Keratinocyte (primary cell): ENCODE results near the gene UBE2I. TPM values are rescaled to one million over a fixed set of nuclear protein-coding genes. Genes with fewer than 3 reads are reported as not detected.

ENCODE experiments used
- DNase-seq: peaks from one replicate; pipeline ENCODE4 v3.0.0-alpha.2; 2011; ENCODE audit warnings: low read depth, missing footprints, low spot score
- FAIRE-seq: peaks from 2 replicates; lab custom pipeline; 2011; peaks lifted over from hg19 to GRCh38; lab: Jason Lieb, UNC
- H2AFZ ChIP-seq: 2 replicates; pipeline ENCODE4 v1.6.0; 2012; ENCODE audit warnings: low read length, control low read depth, inconsistent platforms; ENCODE audit not compliant: control insufficient read depth
- H3K27ac ChIP-seq: 2 replicates; pipeline ENCODE4 v1.5.1; 2011; ENCODE audit warnings: low read length; ENCODE audit not compliant: control insufficient read depth, insufficient read depth
- H3K27me3 ChIP-seq: 3 replicates; pipeline ENCODE4 v1.6.0; 2011; ENCODE audit warnings: low read length; ENCODE audit not compliant: control insufficient read depth, insufficient read depth; ENCODE audit errors: extremely low read depth
- H3K36me3 ChIP-seq, 2 experiments: 2 replicates in 1 of 2; 3 replicates in 1 of 2; pipeline ENCODE4 v1.5.1; 2011; ENCODE audit warnings: low read length in 2 of 2, mild to moderate bottlenecking in 1 of 2; ENCODE audit not compliant: control insufficient read depth in 2 of 2, insufficient read depth in 2 of 2; ENCODE audit errors: extremely low read depth in 1 of 2
- H3K4me1 ChIP-seq: 3 replicates; pipeline ENCODE4 v1.5.1; 2011; ENCODE audit warnings: low read length; ENCODE audit not compliant: control insufficient read depth, insufficient read depth; ENCODE audit errors: extremely low read depth
- H3K4me2 ChIP-seq: 3 replicates; pipeline ENCODE4 v1.6.0; 2011; ENCODE audit warnings: low read depth, low read length; ENCODE audit not compliant: control insufficient read depth, insufficient read depth; ENCODE audit errors: extremely low read depth
- H3K4me3 ChIP-seq, 3 experiments: fragments of 200-600 bp in 1 of 3; sonication (generic) in 1 of 3; 2 replicates in 2 of 3; 3 replicates in 1 of 3; pipeline ENCODE4 v1.5.1; 2011 to 2016; ENCODE audit warnings: low read length in 3 of 3, mild to moderate bottlenecking in 3 of 3, control low read depth in 2 of 3, inconsistent platforms in 1 of 3, low read depth in 1 of 3, mixed read lengths in 1 of 3, mixed run types in 1 of 3, moderate library complexity in 1 of 3; ENCODE audit not compliant: control insufficient read depth in 2 of 3, insufficient read depth in 2 of 3; ENCODE audit errors: extremely low read depth in 1 of 3
- H3K79me2 ChIP-seq: 2 replicates; pipeline ENCODE4 v1.6.0; 2012; ENCODE audit warnings: low read length; ENCODE audit not compliant: control insufficient read depth, insufficient read depth
- H3K9ac ChIP-seq: 3 replicates; pipeline ENCODE4 v1.6.0; 2011; ENCODE audit warnings: low read length; ENCODE audit not compliant: control insufficient read depth, insufficient read depth; ENCODE audit errors: extremely low read depth
- H3K9me1 ChIP-seq: 3 replicates; pipeline ENCODE4 v1.6.0; 2011; ENCODE audit warnings: low read length; ENCODE audit not compliant: control insufficient read depth, insufficient read depth; ENCODE audit errors: extremely low read depth
- H3K9me3 ChIP-seq: 2 replicates; pipeline ENCODE4 v1.5.1; 2012; ENCODE audit warnings: low read depth, low read length; ENCODE audit not compliant: control insufficient read depth
- H4K20me1 ChIP-seq: 3 replicates; pipeline ENCODE4 v1.6.0; 2011; ENCODE audit warnings: low read length; ENCODE audit not compliant: control insufficient read depth, insufficient read depth; ENCODE audit errors: extremely low read depth
- CTCF ChIP-seq, 3 experiments: IDR thresholded peaks in 1 of 3; conservative IDR thresholded peaks in 1 of 3; optimal IDR thresholded peaks in 1 of 3; 2 replicates in 2 of 3; 3 replicates in 1 of 3; pipeline versions ENCODE3 to v1.5.1; 2011; ENCODE audit warnings: low read length in 3 of 3, mild to moderate bottlenecking in 3 of 3, moderate library complexity in 2 of 3, control low read depth in 1 of 3, inconsistent platforms in 1 of 3; ENCODE audit not compliant: insufficient read depth in 2 of 3; ENCODE audit errors: extremely low read depth in 1 of 3
- EZH2 ChIP-seq: IDR thresholded peaks from one replicate; pipeline ENCODE4 v1.6.1; 2012; ENCODE audit warnings: inconsistent platforms, mild to moderate bottlenecking, low read length, moderate library complexity
- dilution Hi-C: fragments of 300-500 bp; cut with MboI; formaldehyde crosslinking; loops from one replicate; pipeline ENCODE4 v1.7.0; 2020; ENCODE audit warnings: low sequenced_read_pairs; ENCODE audit not compliant: extremely low pct_ligation_motif_present
- polyA minus RNA-seq, 3 experiments: library from RNA; depleted of rRNA, polyadenylated mRNA; stranded (reverse); fragments of >200 nt; gene quantifications; 1 replicate in 1 of 3; 2 replicates in 1 of 3; 3 replicates in 1 of 3; pipeline ENCODE4 v1.2.3, GENCODE V29; 2011
- polyA plus RNA-seq, 5 experiments: library from polyadenylated mRNA; depleted of rRNA in 3 of 5; stranded (reverse) in 3 of 5; stranded (forward) in 1 of 5; unstranded in 1 of 5; fragments of >200 nt; gene quantifications; 1 replicate in 1 of 5; 2 replicates in 3 of 5; 3 replicates in 1 of 5; pipeline versions ENCODE4 v1.2.1 to v1.2.3, GENCODE V29; 2011 to 2012; ENCODE audit warnings: missing spikeins in 2 of 5, low read depth in 1 of 5, low replicate concordance in 1 of 5

The UBE2I gene
- polyA plus RNA-seq (72.8 to 157 TPM (median 139 TPM) in 3 replicates), polyA minus RNA-seq (37.7 to 67.5 TPM (median 54.1 TPM) in 3 replicates)
- polyA plus RNA-seq (2011; ENCODE audit: low read depth) = 332 TPM
- 136 and 183 TPM in 2 replicates for polyA plus RNA-seq (2011; cell fraction: cytosol; rRNA removed)
- 107 and 113 TPM in 2 replicates for polyA plus RNA-seq (2011; cell fraction: nucleus; rRNA removed)
- polyA plus RNA-seq (2012; ENCODE audit: low replicate concordance) = 109 and 116 TPM in 2 replicates
- 50.6 TPM for polyA minus RNA-seq (2011; cell fraction: cytosol; rRNA and poly(A)+ RNA removed)
- 25.5 and 46.0 TPM in 2 replicates for polyA minus RNA-seq (2011; cell fraction: nucleus; rRNA and poly(A)+ RNA removed)

GRCh38 chr16:1308977-1309885, at the start of gene UBE2I:
UBE2I (plus strand) TSS chr16:1309636; CDS start chr16:1314031, 4,395 bp downstream.
- Histone ChIP-seq H3K27me3 (no peaks in the 10 kb centered on the region), H3K27ac (peak within 1 kb of the TSS; percentile 99), H3K9ac (peak within 1 kb of the TSS; percentile 100), H3K4me2 (peak within 1 kb of the TSS; percentile 85), H3K9me3 (no peaks in the 10 kb centered on the region), H4K20me1 (peaks cover 34% of the 10 kb centered on the region), H3K4me1 (peaks cover 16% of the 10 kb centered on the region), H3K79me2 (peaks cover 45% of the 10 kb centered on the region), H2AFZ (peak within 1 kb of the TSS; percentile 98), H3K9me1 (no peaks in the 10 kb centered on the region), H3K4me3 (peak within 1 kb of the TSS; percentile 79 to 90 (median 89)), H3K36me3 (peaks cover 4 to 16% of the 10 kb centered on the region in 2 experiments)
- FAIRE-seq (peak; percentile 58), DNase-seq (peak; percentile 84)
- dilution Hi-C loops = no loop called here
- TF ChIP-seq EZH2 = no peak
- TF ChIP-seq CTCF (optimal IDR thresholded peaks at IDR 0.05 in 1 of 3, IDR thresholded peaks at IDR 0.05 in 1 of 3, conservative IDR thresholded peaks at IDR 0.05 in 1 of 3; ENCODE audit: extremely low read depth in 1 of 3, insufficient read depth in 2 of 3, low read length in 3 of 3) = no peak

- Histone ChIP-seq H3K9me3 (peaks cover 1% of the 10 kb centered on the region), H4K20me1 (no peaks in the 10 kb centered on the region), H3K79me2 (no peaks in the 10 kb centered on the region), H2AFZ (no peak overlapping the region), H3K27ac (no peak overlapping the region), H3K4me2 (no peak overlapping the region), H3K4me3 (no peak overlapping the region), H3K36me3 (no peaks in the 10 kb centered on the region), H3K4me1 (no peaks in the 10 kb centered on the region), H3K9ac (no peak overlapping the region), H3K27me3 (peaks cover 47% of the 10 kb centered on the region), H3K9me1 (no peaks in the 10 kb centered on the region)
- TF ChIP-seq EZH2 (no peak), CTCF (optimal IDR thresholded peaks at IDR 0.05 in 1 of 3, IDR thresholded peaks at IDR 0.05 in 1 of 3, conservative IDR thresholded peaks at IDR 0.05 in 1 of 3; ENCODE audit: extremely low read depth in 1 of 3, insufficient read depth in 2 of 3, low read length in 3 of 3) (no peak)
- no peak for FAIRE-seq
- no peak for DNase-seq
- dilution Hi-C loops = no loop called here
Measured at GRCh38 chr16:1259760-1260068, 49.7 kb upstream of the UBE2I start.
